ENCODE results near the gene TAOK3. TPM values are rescaled to one million over a fixed set of nuclear protein-coding genes. Genes with fewer than 3 reads are reported as not detected.
A peak's percentile ranks its signal among the peaks of the same experiment; 100 is the strongest.

The TAOK3 gene
- total RNA-seq, 6 experiments from 2014 or later = 26.0 to 30.7 (median 28.0) TPM

GRCh38 chr12:118375348-118375747 lies 2.6 kb upstream of the TAOK3 start:
- TF ChIP-seq, protein P1, sequence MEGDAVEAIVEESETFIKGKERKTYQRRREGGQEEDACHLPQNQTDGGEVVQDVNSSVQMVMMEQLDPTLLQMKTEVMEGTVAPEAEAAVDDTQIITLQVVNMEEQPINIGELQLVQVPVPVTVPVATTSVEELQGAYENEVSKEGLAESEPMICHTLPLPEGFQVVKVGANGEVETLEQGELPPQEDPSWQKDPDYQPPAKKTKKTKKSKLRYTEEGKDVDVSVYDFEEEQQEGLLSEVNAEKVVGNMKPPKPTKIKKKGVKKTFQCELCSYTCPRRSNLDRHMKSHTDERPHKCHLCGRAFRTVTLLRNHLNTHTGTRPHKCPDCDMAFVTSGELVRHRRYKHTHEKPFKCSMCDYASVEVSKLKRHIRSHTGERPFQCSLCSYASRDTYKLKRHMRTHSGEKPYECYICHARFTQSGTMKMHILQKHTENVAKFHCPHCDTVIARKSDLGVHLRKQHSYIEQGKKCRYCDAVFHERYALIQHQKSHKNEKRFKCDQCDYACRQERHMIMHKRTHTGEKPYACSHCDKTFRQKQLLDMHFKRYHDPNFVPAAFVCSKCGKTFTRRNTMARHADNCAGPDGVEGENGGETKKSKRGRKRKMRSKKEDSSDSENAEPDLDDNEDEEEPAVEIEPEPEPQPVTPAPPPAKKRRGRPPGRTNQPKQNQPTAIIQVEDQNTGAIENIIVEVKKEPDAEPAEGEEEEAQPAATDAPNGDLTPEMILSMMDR (IDR thresholded peaks at IDR 0.05) = no peak
- H3K9me3 Mint-ChIP-seq = no peaks in the 10 kb centered on the region
- H3K4me1 Mint-ChIP-seq (ENCODE audit: low read depth) = peaks cover 46% of the 10 kb centered on the region
- H3K36me3 Mint-ChIP-seq (ENCODE audit: low read depth) = no peaks in the 10 kb centered on the region
- H3K27me3 Mint-ChIP-seq (ENCODE audit: insufficient read depth) = peaks cover 3% of the 10 kb centered on the region
- peak overlapping the region; percentile 88 for H3K4me3 Mint-ChIP-seq
- no peak for DNase-seq
- H3K27ac Mint-ChIP-seq = peak overlapping the region; percentile 99

- TF ChIP-seq, protein P1 (IDR thresholded peaks at IDR 0.05) = no peak
- peak overlapping the region; percentile 99 for H3K27ac Mint-ChIP-seq
- H3K36me3 Mint-ChIP-seq (ENCODE audit: low read depth) = no peaks in the 10 kb centered on the region
- H3K9me3 Mint-ChIP-seq = no peaks in the 10 kb centered on the region
- H3K27me3 Mint-ChIP-seq (ENCODE audit: insufficient read depth) = peaks cover 3% of the 10 kb centered on the region
- DNase-seq = peak; percentile 33
- H3K4me1 Mint-ChIP-seq (ENCODE audit: low read depth) = peaks cover 47% of the 10 kb centered on the region
- H3K4me3 Mint-ChIP-seq = peak overlapping the region; percentile 88
These were observed 2.2 kb upstream of the TAOK3 start for GRCh38 chr12:118374909-118375308.

DNA sequence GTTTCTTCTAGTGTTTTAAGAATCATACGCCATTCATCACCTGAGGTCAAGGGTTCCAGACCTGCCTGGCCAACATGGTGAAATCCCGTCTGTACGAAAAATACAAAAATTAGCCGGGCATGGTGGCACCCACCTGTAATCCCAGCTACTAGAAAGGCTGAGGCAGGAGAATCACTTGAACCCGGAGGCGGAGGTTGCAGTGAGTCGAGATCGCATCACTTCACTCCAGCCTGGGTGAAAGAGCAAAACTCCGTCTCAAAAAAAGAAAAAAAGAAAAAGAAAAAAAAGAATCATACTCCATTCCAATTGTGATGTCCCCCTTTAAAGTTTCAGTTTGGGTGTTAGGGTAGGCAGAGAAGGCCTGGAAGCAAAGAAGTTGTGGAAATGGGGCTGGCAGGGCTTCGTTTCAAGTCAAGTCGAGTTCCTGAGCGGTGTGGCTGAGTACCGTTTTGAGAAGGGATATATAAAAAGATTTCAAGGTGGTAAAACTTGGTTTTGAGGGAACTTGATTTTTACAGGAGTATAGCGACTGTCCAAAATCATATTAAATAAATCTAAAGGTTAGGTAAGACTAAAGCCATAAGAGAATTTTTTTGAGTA lies 1.5 kb upstream of the TAOK3 start:
- no peaks in the 10 kb centered on the region for H3K9me3 Mint-ChIP-seq
- H3K36me3 Mint-ChIP-seq (ENCODE audit: low read depth) = no peaks in the 10 kb centered on the region
- H3K4me3 Mint-ChIP-seq = peak overlapping the region; percentile 88
- TF ChIP-seq, protein P1 (IDR thresholded peaks at IDR 0.05) = no peak
- H3K27me3 Mint-ChIP-seq (ENCODE audit: insufficient read depth) = peaks cover 3% of the 10 kb centered on the region
- peaks cover 47% of the 10 kb centered on the region for H3K4me1 Mint-ChIP-seq (ENCODE audit: low read depth)
- DNase-seq = no peak
- peak overlapping the region; percentile 99 for H3K27ac Mint-ChIP-seq

GRCh38 chr12:118373616-118374015 lies 909 bp upstream of the TAOK3 start:
- Mint-ChIP-seq H3K4me1 (ENCODE audit: low read depth) (peaks cover 47% of the 10 kb centered on the region), H3K27ac (peak overlapping the region; percentile 78; the same call in 1 of the 2 replicates), H3K27me3 (ENCODE audit: insufficient read depth) (peaks cover 3% of the 10 kb centered on the region), H3K36me3 (ENCODE audit: low read depth) (no peaks in the 10 kb centered on the region), H3K9me3 (no peaks in the 10 kb centered on the region), H3K4me3 (peak overlapping the region; percentile 88)
- no peak for DNase-seq
- TF ChIP-seq, protein P1 (IDR thresholded peaks at IDR 0.05) = no peak

GRCh38 chr12:118371321-118372282 lies 1.1 kb downstream of the TAOK3 start:
- Mint-ChIP-seq H3K9me3 (no peaks in the 10 kb centered on the region), H3K4me1 (ENCODE audit: low read depth) (peaks cover 41% of the 10 kb centered on the region), H3K4me3 (peak overlapping the region; percentile 88), H3K27ac (peak overlapping the region; percentile 85), H3K36me3 (ENCODE audit: low read depth) (no peaks in the 10 kb centered on the region), H3K27me3 (ENCODE audit: insufficient read depth) (peaks cover 3% of the 10 kb centered on the region; the same call in 1 of the 2 replicates)
- TF ChIP-seq, protein P1 (IDR thresholded peaks at IDR 0.05) = no peak
- no peak for DNase-seq
